H7 (cell line): Measurements from ENCODE around the gene ZNF385D. TPM values are rescaled to one million over a fixed set of nuclear protein-coding genes. Genes with fewer than 3 reads are reported as not detected.
"Not testable (repeated sequence)": the region's sequence is repeated elsewhere in the genome, so short reads cannot be mapped to it uniquely, and the experiment has no call there.

Source experiments
- DNase-seq: peaks from one replicate; pipeline ENCODE4 v3.0.0; 2012
- H3K27me3 ChIP-seq: 2 replicates; pipeline ENCODE4 v1.6.0; 2011; ENCODE audit warnings: mild to moderate bottlenecking, low read length; ENCODE audit not compliant: control insufficient read depth, insufficient read depth
- H3K36me3 ChIP-seq: replicated peaks from 2 replicates; pipeline ENCODE4 v1.5.1; 2011; ENCODE audit warnings: low read length; ENCODE audit not compliant: control insufficient read depth, insufficient read depth
- H3K4me3 ChIP-seq: 2 replicates; pipeline ENCODE4 v1.5.1; 2011; ENCODE audit warnings: low read depth, mild to moderate bottlenecking, control low read depth, low read length, moderate library complexity; ENCODE audit not compliant: insufficient read depth
- total RNA-seq: library from RNA; depleted of rRNA; stranded (reverse); fragments of >200 nt; shearing (Covaris generic); gene quantifications from 2 replicates; pipeline ENCODE4 v1.2.3, GENCODE V29; 2014

ZNF385D gene
- total RNA-seq, 1 experiment from 2014 or later = 0.17 TPM

DNA sequence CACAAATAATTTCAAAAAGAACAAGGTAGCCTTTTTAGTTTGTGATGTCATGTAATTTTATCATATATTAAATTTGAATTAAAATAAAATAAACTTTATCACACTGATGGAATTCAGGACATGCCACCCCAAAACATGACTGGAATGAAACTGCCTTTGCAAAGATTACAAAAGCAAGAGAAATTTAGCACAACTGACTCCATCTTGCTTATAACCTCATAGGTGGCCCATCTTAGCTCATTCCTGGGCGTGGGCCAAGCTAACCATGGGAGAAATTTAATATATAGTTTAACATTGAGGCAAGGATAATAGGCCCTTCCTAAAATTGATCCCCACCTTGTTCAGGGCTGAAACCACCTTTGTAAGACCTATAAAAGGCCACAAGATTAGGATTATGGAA is 235.6 kb downstream of the ZNF385D start:
- Histone ChIP-seq H3K4me3 (no peak overlapping the region), H3K27me3 (no peaks in the 10 kb centered on the region), H3K36me3 (no peaks in the 10 kb centered on the region)
- no peak for DNase-seq

DNA sequence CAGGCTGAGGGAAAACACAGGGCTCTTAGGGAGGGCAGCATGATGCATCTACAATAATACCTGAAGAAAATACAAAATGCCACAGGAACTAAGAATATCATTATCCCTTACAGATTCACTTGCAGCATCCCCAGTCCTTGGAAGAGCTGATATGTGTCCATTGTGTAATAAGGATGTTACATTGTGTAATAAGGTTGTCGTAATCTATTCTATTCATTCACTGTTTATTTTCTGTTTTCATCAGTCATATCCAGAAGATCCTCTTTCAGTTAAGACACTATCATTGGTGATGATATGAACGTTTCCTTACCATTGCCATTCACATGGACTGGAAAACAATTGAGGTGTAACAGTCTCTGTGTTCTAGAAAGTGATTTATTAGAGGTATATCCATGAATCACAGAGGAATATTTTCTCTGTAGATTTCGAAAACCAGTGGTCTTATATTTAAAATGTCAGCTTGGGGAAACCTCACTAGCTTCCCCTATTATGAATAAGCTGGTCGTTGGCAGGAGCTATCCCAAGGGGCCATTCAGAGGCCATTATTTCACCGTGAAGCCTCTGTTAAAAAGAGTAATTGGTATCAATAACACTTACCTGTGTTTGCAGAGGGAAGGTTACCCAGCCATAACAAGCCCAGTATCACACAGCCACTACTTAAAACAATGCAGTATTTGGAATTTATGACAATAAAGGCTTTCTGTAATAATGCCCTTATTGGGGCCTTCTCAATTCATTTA is 241.1 kb downstream of the ZNF385D start:
- no peak overlapping the region for H3K4me3 ChIP-seq
- no peaks in the 10 kb centered on the region for H3K27me3 ChIP-seq
- no peaks in the 10 kb centered on the region for H3K36me3 ChIP-seq
- no peak for DNase-seq

DNA sequence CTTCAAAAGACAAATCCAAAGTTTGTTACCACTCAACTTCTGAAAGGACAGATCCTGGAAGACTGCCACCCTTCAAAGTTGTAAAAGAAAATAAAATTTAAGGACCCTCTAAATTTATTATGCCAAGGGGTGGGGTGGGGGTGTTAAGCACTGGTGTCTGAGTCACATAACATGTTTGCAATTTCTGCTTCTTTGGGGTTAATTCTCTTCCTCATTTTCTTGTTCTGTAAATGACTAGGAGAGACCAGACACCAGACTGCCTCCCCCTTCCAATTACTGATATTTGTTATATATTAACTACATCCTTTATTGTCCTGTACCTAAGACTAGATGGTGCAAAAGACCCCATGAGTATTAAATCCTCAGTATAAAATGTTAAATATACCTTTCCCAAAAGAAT is 242.8 kb downstream of the ZNF385D start:
- no peak for DNase-seq
- no peak overlapping the region for H3K4me3 ChIP-seq
- no peaks in the 10 kb centered on the region for H3K36me3 ChIP-seq
- H3K27me3 ChIP-seq = no peaks in the 10 kb centered on the region

DNA sequence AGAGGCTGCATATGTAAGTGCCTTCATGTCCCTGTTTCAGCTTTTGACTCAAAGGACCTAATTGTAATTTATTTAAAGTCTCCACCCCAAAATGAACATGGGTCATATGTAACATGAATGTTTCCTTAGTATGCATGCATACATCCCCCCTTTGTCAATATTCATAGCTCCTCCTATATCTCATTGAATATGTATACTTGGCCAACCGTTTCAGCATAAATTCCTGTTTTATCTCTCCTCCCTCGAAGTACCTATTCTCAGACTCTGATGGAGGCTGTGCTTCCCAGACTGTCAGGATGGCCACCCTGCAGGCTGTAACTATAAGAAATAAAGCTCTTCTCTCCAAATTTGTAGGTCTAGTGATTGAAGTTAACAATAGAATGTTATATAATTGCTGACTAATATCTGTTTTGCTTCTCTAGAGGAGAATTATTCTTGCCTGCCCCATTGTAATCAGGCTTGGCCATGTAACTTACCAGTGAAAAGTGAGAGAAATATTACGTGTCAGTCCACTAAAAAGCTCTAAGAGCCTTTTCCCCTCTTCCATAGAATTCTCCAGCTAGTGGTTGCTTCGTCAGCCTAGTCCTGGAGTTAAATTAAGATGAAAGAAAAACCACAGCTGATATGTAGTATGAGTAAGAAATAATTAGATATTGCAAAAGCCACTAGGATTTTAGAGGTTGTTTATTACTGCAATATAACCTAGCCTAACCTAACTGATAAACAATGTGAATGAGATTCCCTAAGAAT is 245.1 kb downstream of the ZNF385D start:
- no peak for DNase-seq
- H3K4me3 ChIP-seq = no peak overlapping the region
- H3K36me3 ChIP-seq = no peaks in the 10 kb centered on the region
- no peaks in the 10 kb centered on the region for H3K27me3 ChIP-seq

DNA sequence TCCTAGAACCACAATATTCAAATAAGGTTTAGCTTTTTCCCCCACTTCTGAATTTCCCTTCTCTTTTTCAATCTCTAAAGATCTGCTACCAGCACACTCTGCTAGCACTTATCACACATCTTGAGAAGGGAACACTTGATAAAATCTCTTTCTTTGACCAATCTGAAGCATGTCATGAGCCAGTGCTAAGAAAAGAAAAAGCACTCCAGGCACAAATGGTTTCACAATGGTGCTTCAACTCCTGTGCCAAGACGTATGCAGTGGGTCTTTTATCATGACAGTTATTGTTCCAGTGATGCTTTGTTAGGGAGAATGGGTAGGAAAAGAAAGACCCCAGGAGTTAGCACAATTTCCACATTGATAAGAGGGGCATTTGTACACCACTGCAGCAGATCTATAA is 248.4 kb downstream of the ZNF385D start:
- DNase-seq = no peak
- Histone ChIP-seq H3K27me3 (no peaks in the 10 kb centered on the region), H3K36me3 (no peaks in the 10 kb centered on the region), H3K4me3 (no peak overlapping the region)

DNA sequence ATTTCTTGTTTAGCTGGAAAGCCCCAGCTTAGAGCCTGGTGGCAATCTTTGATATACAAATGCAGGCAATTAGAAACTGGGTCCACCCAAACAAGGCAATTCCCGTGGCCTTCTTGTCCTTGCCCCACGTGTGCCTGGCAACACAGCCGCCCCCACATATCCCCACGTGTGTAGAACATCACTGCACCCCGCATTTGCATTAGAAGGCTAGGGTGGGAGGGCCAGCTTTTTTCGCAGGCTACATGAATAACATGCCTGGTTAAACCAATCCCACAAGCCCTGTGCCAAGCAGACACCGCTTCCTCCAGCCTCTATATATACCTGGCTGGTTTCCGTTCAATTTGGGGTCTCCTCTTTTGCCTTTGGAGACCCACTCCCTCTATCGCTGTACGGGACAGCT is 250.2 kb downstream of the ZNF385D start:
- no peaks in the 10 kb centered on the region for H3K36me3 ChIP-seq
- no peak overlapping the region for H3K4me3 ChIP-seq
- no peak for DNase-seq
- no peaks in the 10 kb centered on the region for H3K27me3 ChIP-seq

DNA sequence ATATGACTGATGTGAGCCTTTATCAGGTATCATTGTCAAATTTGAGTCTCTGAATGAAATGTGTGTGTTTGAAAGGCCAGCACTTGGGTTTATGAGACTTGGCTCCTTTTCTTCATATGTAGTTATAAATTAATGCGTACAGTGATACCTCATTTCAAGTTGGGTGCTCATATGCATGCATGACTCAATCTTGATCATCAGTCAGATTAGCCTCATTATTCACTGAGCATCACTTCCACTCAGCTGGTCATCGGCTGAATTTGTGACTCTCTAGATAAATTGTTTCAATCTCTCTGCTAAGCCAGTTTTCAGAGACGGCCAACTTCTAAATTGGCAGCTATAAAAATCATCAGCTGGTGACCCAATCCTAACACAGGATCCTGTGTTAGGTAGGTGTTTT is 260.3 kb downstream of the ZNF385D start:
- not testable (repeated sequence) for H3K36me3 ChIP-seq, H3K4me3 ChIP-seq, H3K27me3 ChIP-seq, DNase-seq

DNA sequence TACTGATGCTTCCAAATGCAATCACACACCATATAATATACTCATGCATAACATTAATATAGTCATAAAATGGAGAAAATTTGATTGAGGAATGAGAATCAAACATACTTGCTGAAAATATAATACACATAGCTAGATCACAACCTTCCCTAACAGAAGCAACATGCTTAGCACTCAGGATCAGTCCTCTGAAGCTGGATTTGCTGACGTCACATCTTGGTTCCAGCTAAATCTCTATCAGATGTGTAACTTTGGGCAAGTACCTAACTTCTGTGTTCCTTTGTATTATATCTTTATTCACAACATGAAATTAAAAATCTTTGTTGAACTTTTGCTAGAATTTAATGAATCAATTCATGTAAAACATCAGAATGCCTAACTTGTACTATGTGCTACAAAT is 263.5 kb downstream of the ZNF385D start:
- no peak overlapping the region for H3K4me3 ChIP-seq
- H3K36me3 ChIP-seq = no peaks in the 10 kb centered on the region
- no peaks in the 10 kb centered on the region for H3K27me3 ChIP-seq
- no peak for DNase-seq

DNA sequence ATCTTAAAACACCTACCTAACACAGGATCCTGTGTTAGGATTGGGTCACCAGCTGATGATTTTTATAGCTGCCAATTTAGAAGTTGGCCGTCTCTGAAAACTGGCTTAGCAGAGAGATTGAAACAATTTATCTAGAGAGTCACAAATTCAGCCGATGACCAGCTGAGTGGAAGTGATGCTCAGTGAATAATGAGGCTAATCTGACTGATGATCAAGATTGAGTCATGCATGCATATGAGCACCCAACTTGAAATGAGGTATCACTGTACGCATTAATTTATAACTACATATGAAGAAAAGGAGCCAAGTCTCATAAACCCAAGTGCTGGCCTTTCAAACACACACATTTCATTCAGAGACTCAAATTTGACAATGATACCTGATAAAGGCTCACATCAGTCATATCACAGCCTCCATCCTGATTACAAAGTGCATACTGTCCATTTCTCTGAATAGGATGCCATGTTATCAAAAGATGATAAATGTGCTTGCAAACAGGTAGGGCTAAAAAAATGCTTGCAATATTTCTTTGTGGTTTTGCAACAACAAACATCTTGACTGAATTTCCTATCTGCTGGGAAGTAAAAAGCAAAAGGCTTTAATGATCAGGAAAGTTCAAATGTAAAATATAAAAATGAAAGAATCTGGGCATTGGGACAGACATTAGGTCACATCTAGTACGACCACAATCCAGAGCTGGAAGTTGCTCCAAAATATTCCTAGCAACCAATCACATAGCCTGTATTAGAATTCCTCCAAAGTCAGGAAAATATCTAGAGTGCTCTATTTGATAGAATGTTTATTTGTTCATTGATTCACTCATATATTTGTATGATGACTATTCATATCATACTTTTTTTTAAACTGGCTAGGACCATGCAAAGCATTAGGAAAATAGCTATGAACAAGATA is 264.7 kb downstream of the ZNF385D start:
- not testable (repeated sequence) for DNase-seq, H3K36me3 ChIP-seq, H3K4me3 ChIP-seq, H3K27me3 ChIP-seq

DNA sequence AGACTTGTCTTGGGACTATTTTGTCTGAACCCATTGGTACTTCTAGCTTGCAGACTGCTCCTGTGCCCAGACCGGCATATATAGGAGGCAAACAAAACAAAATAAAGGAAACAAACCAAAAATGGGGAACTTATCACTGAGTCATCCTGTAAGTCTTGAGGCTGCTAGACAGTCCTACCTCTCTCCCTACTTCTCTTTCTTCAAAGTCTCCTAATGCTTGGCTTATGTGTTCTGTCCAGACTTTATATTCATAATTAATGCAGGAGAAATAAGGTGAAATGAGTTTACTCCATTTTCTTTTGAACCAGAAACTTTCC is 266.2 kb downstream of the ZNF385D start:
- no peak overlapping the region for H3K4me3 ChIP-seq
- DNase-seq = no peak
- no peaks in the 10 kb centered on the region for H3K36me3 ChIP-seq
- H3K27me3 ChIP-seq = no peaks in the 10 kb centered on the region

DNA sequence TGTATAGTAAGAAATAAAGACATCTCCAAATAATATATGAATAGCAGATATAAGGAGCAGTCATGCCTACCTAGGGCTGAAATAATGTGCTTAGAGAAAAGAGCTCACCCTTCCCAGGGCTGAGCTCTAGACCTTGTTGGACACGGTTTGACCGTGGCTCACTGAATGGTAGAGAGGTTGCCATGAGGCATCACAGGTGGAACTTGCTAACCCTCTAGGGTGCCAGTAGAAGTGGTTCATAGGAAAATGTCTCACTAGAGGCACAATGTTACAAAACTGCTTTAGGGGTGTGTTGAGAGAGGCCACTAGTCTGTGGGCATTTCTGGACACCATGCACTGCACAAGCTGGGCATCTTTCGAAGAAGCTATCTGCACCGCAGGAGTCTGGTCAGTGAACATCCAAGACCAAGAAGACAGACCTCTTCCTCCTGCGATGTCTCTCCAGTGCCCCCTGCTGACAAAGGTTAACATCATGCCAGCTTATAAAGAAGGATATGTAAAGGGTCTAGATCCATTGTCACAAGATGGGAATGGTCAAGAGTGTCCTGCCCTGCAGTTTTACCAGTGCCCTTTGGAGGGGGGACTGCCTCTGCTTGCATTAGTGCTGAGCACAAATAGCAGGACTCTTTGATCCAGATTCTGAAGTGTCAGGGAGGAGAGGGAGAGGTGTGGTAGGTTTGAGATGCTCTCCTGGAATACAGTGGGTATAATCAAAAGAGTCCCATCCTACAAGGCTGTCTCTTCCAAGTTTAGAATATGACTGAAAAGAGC is 266.8 kb downstream of the ZNF385D start:
- no peaks in the 10 kb centered on the region for H3K27me3 ChIP-seq
- H3K4me3 ChIP-seq = no peak overlapping the region
- H3K36me3 ChIP-seq = no peaks in the 10 kb centered on the region
- DNase-seq = peak; percentile 3

DNA sequence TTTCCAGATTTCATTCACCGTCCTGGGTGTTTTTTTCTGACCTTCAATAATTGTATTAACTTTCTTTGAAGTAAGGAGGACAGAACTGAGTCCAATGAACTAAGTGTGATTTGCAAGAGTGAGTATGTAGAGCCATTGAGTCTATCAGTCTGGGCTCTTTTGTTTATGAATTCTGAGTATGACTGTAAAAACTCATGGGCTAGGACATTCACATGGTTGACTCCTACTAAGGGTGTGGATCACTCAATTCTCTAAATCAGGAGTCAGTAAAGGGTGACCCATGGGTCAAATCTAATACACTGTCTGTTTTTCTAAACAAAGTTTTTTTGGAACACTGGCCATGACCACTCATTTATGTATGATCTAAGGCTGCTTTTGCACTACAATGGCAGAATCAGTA is 269.0 kb downstream of the ZNF385D start:
- H3K27me3 ChIP-seq = no peaks in the 10 kb centered on the region
- no peak for DNase-seq
- H3K4me3 ChIP-seq = no peak overlapping the region
- H3K36me3 ChIP-seq = no peaks in the 10 kb centered on the region

DNA sequence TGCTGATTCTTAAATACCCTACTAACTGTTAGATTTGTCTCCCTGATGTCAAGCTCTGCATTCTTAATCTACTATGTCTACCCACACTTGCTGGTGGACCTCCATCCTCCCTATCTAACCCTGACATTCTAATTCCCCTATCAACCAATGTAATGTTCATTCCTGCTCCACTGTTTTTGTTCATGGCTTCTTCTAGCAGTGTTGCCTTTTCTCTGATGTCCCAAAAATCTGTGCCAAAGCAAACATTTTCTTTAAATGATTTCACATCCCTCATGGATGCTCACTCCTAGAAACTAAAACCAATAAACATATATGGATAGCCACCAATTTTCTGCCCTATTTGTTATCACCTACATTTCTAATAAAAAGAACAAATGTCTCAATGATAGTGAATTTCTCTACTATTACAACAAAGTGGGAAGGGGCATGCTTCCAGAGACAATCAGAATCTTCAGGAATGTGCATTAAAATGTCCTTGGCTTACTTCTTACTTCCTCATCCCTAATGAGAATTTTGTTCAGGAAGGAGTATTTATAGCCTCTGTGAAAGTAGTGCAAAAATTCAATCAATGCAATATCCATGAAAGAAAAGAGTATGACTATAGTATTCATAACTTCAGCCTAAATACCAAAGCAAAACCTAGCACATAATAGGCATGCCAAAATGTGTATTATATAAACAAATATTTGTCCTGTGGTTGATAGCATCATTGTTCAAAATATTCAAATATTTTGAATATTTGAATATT is 273.3 kb downstream of the ZNF385D start:
- DNase-seq = no peak
- Histone ChIP-seq H3K4me3 (no peak overlapping the region), H3K36me3 (no peaks in the 10 kb centered on the region), H3K27me3 (no peaks in the 10 kb centered on the region)

DNA sequence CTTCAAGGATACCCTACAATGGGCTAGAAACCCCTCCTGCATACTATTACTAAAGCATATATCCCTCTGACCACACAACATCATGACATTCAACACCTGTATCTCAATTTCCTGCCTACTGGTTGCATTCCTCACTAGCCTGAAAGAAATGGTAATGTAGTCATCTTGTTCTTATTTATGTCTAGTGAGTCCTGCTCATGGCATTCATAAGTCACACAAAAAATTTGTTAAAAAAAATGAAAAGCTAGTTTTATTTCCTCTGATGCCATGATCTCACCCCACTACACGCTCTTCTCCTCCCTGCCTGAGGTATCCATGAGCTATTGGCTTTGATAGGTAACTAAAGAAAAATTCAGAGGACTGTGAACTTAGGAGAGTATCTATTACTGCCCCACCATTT is 284.5 kb downstream of the ZNF385D start:
- H3K4me3 ChIP-seq = no peak overlapping the region
- DNase-seq = no peak

More for the DNA sequence above, 284.5 kb downstream of the ZNF385D start:
- Histone ChIP-seq H3K27me3 (no peaks in the 10 kb centered on the region), H3K36me3 (no peaks in the 10 kb centered on the region)
